Measurements from ENCODE around the gene TOR1B.

Gene TOR1B

DNA sequence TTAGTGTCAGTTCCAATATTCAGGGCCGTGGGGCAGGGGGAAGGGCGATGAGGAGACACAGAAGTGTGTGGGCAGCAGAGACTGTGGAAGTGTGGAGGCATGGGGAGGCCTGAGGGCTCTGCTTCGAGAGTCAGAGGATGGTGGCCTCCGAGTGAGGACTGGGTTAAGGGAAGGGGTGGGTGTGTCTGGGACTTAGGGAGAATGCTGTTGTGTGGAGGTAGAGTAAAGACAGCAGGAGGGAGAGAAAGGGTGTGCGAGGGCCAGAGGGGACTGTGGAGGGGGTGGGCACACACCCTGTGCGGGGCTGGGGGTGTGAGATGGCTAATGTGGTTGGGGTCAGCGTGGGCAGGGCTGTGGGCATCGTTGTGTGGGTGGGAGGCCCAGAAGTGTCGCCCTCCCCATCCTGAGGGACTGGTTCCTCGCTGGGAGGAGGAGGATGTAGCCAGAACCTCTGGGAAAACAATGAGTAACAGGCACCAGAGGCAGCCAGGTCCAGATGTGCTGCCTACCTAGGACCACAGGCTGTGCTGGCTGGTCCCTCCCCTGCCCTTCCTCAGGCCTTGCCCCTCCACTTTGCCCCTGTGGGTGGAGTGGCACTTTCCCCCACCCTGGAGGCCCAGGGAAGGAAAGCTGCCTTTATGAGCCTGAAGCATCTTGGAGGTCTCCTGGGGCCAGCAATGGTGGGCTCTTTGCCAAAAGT is 36.5 kb downstream of the TOR1B start:
- TF ChIP-seq, protein P1, sequence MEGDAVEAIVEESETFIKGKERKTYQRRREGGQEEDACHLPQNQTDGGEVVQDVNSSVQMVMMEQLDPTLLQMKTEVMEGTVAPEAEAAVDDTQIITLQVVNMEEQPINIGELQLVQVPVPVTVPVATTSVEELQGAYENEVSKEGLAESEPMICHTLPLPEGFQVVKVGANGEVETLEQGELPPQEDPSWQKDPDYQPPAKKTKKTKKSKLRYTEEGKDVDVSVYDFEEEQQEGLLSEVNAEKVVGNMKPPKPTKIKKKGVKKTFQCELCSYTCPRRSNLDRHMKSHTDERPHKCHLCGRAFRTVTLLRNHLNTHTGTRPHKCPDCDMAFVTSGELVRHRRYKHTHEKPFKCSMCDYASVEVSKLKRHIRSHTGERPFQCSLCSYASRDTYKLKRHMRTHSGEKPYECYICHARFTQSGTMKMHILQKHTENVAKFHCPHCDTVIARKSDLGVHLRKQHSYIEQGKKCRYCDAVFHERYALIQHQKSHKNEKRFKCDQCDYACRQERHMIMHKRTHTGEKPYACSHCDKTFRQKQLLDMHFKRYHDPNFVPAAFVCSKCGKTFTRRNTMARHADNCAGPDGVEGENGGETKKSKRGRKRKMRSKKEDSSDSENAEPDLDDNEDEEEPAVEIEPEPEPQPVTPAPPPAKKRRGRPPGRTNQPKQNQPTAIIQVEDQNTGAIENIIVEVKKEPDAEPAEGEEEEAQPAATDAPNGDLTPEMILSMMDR (conservative IDR thresholded peaks at IDR 0.05) = no peak
- peak overlapping the region; percentile 53 for H3K27ac ChIP-seq

DNA sequence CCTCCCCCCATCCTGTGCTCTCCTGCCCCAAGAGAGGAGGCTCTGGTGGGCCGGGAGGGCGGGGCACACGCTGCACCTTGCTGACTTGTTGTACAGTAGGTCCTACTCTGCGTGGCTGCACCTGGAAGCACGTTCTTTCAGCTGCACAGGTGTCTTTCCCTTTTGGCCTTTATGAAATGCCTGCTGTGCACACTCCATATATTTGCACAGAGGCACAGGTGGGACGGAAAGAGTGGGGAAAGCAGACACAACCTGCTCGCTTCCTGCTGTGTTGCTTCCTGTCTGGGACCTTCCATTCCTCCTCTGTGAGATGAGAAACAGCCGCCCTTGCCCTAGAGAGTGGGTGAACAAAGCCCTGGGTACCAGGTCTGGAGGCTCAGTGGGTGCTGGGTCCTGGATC is 37.0 kb downstream of the TOR1B start:
- TF ChIP-seq, protein P1 (conservative IDR thresholded peaks at IDR 0.05) = no peak
- H3K27ac ChIP-seq = peak overlapping the region; percentile 53

DNA sequence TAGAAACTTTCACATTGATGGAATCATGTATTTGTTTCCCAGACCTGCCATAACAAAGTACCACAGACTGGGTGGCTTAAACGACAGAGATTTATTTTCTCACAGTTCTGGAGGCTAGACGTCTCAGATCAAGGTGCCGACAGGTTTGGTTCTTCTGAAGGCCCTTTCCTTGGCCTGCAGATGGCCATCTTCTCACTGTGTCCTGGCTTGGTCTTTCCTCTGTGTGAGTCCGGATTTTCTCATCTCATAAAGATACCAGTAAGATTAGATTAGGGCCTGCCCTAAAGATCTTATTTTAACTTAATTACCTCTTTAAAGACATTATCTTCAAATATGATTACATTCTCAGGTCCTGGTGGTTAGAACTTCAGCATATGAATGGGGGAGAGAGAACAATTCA is 38.1 kb downstream of the TOR1B start:
- TF ChIP-seq, protein P1 (conservative IDR thresholded peaks at IDR 0.05) = no peak; the same call in 1 of the 2 replicates
- peak overlapping the region; percentile 53 for H3K27ac ChIP-seq

DNA sequence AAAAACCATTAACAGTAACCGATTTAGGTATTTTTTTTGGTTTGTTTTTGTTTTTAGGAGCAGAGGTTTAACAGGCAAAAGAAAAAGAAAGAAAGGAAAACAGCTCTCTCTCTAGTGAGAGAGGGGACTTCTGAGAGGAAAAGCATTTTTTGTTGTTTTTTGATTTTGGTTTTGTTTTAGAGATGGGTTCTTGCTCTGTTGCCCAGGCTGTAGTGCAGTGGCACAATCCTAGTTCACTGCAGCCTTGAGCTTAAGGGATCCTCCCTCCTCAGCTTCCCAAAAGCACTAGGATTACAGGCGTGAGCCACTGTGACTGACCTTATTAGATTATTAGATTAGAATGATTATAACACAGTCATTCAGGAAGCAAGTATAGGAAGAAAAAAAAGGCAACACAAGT is 42.4 kb downstream of the TOR1B start:
- TF ChIP-seq, protein P1 (conservative IDR thresholded peaks at IDR 0.05) = no peak
- H3K27ac ChIP-seq = no peak overlapping the region

DNA sequence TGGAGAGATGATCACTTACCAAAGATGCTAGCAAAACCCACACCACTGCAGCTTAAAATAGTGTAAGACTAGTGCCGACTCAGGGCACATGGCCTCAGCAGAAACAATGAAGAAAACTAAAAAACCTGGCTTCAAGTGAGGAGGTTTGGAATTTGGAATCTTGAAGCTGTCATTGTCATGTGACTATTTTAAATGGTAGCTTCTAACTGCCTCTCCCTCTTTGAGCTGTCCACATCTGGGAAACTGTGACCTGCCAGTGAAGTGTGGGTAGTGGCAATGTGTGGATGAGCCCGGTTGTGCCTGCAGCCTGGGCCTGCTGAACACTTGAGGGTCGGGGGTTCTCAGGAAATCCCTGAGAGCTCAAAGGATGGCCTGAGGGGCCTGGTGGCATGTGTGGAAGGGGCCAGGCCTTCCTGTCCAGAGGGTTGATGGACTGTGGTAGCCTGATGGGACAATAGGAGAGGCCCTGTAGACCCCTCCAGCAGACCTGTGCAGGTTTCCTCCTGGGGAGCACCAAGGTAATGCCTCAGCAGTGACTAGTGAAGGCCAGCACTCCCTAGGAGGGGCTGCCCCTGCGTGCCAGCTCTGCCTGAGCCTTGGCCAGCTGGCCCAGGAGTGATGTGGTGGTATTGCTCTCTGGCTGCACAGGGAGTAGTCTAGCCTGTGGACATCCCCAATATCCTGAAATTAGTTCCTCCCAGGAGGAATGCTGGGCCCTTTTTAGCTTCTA is 45.9 kb downstream of the TOR1B start:
- H3K27ac ChIP-seq = no peak overlapping the region
- TF ChIP-seq, protein P1 (conservative IDR thresholded peaks at IDR 0.05) = no peak

DNA sequence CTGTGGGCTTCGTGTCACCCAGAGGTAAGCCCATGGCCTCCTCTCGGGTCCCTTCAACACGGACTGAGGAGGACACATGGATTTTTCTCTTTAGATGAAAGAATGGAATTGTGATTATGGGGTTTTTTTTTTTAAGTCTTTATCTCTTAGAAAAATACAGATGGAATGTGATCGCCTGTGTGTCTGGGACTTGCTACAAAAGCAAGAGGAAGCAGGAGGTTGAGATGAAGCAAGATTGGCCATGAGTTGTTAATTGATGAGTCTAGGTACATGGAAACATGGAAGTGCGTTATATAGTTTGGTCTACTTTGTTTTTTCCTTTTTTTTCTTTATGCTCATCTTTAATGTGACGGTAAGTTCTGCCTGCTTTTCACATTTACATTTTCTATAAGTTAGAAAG is 46.9 kb downstream of the TOR1B start:
- H3K27ac ChIP-seq = peak overlapping the region; percentile 55; the same call in 1 of the 2 replicates
- TF ChIP-seq, protein P1 (conservative IDR thresholded peaks at IDR 0.05) = no peak

DNA sequence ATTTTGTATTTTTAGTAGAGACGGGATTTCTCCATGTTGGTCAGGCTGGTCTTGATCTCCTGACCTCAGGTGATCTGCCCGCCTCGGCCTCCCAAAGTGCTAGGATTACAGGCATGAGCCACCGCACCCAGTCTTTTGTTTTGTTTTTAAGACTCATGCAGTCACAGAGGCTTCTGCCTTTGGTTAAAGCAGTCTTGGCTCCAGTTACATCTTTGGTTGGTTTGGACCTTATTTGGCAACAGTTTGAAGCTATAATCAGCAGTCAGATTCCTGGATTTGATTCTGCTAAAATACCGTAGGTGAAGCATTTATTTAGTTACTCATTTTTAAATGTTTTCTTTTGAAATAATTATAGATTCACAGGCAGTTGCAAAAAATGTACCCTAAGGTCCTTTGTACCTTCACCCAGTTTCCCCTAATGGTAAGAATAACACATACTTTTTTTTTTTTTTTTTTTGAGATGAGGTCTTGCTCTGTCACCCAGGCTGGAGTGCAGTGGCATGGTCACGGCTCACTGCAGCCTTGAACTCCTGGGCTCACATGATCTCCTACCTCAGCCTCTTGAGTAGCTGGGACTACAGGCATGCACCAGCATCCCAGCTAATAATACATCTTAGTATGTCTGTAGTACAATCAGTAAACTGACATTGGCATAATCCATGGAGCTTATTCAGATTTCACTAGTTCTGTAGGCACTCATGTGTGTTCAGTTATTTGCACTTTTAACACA is 48.0 kb downstream of the TOR1B start:
- peak overlapping the region; percentile 55 for H3K27ac ChIP-seq

More for the DNA sequence above, 48.0 kb downstream of the TOR1B start:
- TF ChIP-seq, protein P1 (conservative IDR thresholded peaks at IDR 0.05) = no peak
